HepG2 (cell line): ENCODE measurements around the gene MXRA7. TPM values are rescaled to one million over a fixed set of nuclear protein-coding genes. Genes with fewer than 3 reads are reported as not detected.
A peak's percentile ranks its signal among the peaks of the same experiment; 100 is the strongest.

ENCODE experiments used
- BORCS8-MEF2B ChIP-seq: sonication (generic); formaldehyde crosslinking; IDR thresholded peaks from 2 replicates; pipeline ENCODE4 v1.8.0; 2022; ENCODE audit warnings: mild to moderate bottlenecking, missing genetic modification reagents
- GABPB1 ChIP-seq: IDR thresholded peaks from 2 replicates; pipeline ENCODE4 v1.6.1; 2016; ENCODE audit warnings: mild to moderate bottlenecking, missing genetic modification reagents, moderate library complexity, missing compliant biosample characterization
- GZF1 ChIP-seq: sonication (generic); formaldehyde crosslinking; IDR thresholded peaks from 2 replicates; pipeline ENCODE4 v1.5.1; 2020; ENCODE audit warnings: mild to moderate bottlenecking, missing genetic modification reagents
- MATR3 ChIP-seq: sonication (generic); formaldehyde crosslinking; IDR thresholded peaks from 2 replicates; pipeline ENCODE4 v1.4.0; 2020; ENCODE audit warnings: missing genetic modification reagents
- TAF1 ChIP-seq: sonication (generic); formaldehyde crosslinking; IDR thresholded peaks from 2 replicates; pipeline ENCODE4 v1.4.0; 2020; ENCODE audit warnings: missing genetic modification reagents
- TBX2 ChIP-seq: sonication (generic); formaldehyde crosslinking; IDR thresholded peaks from 2 replicates; pipeline ENCODE4 v1.5.0; 2020; ENCODE audit warnings: missing genetic modification reagents, mild to moderate bottlenecking, borderline replicate concordance
- ZFP62 ChIP-seq: sonication (generic); formaldehyde crosslinking; IDR thresholded peaks from 2 replicates; pipeline ENCODE4 v1.4.0; 2020; ENCODE audit warnings: missing genetic modification reagents
- ZNF350 ChIP-seq: sonication (generic); formaldehyde crosslinking; IDR thresholded peaks from 2 replicates; pipeline ENCODE4 v1.4.0; 2020; ENCODE audit warnings: mild to moderate bottlenecking, low read depth, missing genetic modification reagents, borderline replicate concordance
- ZNF792 ChIP-seq: IDR thresholded peaks from 2 replicates; pipeline ENCODE4 v1.6.1; 2016
- polyA plus RNA-seq, 8 experiments: library from polyadenylated mRNA; depleted of rRNA in 3 of 8; stranded (reverse) in 7 of 8; unstranded in 1 of 8; fragments of >200 nt; fragmentation: Illumina TruSeq in 4 of 8; extraction: Trizol in 4 of 8; gene quantifications; 2 replicates each; pipeline versions ENCODE4 v1.2.1 to v1.2.3, GENCODE V29; 2011 to 2016; ENCODE audit warnings: low read depth in 4 of 8, missing spikeins in 1 of 8, mixed read lengths in 1 of 8; ENCODE audit not compliant: insufficient read depth in 1 of 8
- total RNA-seq, 5 experiments: library from RNA; depleted of rRNA; stranded (reverse); fragments of >200 nt; fragmentation: Illumina TruSeq; extraction: Trizol; gene quantifications; 2 replicates each; pipeline ENCODE4 v1.2.3, GENCODE V29; 2016; ENCODE audit warnings: low read depth in 1 of 5
- TF ChIP-seq, protein P1 (sequence below): sonication (generic); formaldehyde crosslinking; IDR thresholded peaks from 2 replicates; pipeline ENCODE4 v1.4.0; 2020; ENCODE audit warnings: low read depth, missing genetic modification reagents
- TF ChIP-seq, protein P2 (sequence below): sonication (generic); formaldehyde crosslinking; IDR thresholded peaks from 2 replicates; pipeline ENCODE4 v1.4.0; 2020; ENCODE audit warnings: low read depth, mild to moderate bottlenecking, missing genetic modification reagents
- TF ChIP-seq, protein P3 (sequence below): IDR thresholded peaks from 2 replicates; pipeline ENCODE4 v1.4.0; 2020; ENCODE audit warnings: mild to moderate bottlenecking, missing genetic modification reagents
- TF ChIP-seq, protein P4 (sequence below): IDR thresholded peaks from 2 replicates; pipeline ENCODE4 v1.6.1; 2018; ENCODE audit warnings: missing genetic modification reagents, mild to moderate bottlenecking, missing compliant biosample characterization
- TF ChIP-seq, protein P5 (sequence below): sonication (generic); formaldehyde crosslinking; IDR thresholded peaks from 2 replicates; pipeline ENCODE4 v1.5.0; 2020; ENCODE audit warnings: mild to moderate bottlenecking, missing genetic modification reagents, borderline replicate concordance

The MXRA7 gene
- total and polyA plus RNA-seq, 2 of the 13 experiments (the other 11 are each of a cell fraction or from before 2014, with no cell fraction given), result 44.8 to 112 TPM

DNA sequence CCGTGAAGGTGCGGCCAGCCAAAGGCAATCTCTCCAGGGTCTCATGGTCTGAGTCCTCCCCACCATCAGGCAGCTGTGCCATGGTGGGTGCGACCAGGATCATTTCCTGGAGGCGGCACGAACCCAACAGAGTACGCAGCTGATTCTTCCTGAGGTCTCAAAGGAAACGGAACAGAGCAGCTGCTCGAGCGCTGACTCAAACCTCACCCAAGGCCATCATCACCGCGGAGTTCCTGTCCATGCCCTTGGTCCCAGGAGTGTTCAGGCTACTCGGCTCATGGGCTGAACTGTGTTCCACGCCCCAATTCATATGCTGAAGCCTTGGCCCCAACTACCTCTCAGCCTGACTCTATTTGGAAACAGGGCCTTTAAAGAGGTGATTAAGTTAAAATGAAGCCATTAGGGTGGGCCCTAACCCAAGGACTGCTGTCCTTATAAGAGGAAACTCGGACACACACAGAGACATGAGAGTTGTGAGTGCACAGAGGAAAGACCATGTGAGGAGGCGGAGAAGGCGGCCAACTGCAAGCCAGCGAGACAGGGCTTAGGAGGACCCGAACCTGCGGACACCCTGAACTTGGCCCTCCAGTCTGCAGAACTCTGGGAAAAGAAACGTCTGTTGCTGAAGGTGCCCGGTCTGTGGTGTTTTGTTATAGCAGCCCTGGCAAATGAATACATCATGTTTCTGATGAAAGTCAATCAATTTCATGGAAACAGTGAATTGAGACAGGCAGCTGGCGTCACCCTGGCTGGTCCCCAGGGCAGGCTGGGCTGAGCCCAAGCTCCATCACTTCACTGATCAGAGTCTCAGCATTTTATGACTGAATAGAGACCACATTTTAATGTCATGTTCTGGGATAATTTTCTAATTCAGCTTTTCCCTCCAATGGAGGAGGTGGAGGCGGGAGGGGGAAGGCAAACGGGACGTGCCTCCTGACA is 13.7 kb downstream of the MXRA7 start (continued):
- TF ChIP-seq, protein P1, sequence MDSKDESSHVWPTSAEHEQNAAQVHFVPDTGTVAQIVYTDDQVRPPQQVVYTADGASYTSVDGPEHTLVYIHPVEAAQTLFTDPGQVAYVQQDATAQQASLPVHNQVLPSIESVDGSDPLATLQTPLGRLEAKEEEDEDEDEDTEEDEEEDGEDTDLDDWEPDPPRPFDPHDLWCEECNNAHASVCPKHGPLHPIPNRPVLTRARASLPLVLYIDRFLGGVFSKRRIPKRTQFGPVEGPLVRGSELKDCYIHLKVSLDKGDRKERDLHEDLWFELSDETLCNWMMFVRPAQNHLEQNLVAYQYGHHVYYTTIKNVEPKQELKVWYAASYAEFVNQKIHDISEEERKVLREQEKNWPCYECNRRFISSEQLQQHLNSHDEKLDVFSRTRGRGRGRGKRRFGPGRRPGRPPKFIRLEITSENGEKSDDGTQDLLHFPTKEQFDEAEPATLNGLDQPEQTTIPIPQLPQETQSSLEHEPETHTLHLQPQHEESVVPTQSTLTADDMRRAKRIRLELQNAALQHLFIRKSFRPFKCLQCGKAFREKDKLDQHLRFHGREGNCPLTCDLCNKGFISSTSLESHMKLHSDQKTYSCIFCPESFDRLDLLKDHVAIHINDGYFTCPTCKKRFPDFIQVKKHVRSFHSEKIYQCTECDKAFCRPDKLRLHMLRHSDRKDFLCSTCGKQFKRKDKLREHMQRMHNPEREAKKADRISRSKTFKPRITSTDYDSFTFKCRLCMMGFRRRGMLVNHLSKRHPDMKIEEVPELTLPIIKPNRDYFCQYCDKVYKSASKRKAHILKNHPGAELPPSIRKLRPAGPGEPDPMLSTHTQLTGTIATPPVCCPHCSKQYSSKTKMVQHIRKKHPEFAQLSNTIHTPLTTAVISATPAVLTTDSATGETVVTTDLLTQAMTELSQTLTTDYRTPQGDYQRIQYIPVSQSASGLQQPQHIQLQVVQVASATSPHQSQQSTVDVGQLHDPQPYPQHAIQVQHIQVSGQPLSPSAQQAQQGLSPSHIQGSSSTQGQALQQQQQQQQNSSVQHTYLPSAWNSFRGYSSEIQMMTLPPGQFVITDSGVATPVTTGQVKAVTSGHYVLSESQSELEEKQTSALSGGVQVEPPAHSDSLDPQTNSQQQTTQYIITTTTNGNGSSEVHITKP (CRISPR knock-in tag), result 0 out of 2 replicates have a peak, but pooled peaks have one; percentile 32
- TF ChIP-seq, protein P2, sequence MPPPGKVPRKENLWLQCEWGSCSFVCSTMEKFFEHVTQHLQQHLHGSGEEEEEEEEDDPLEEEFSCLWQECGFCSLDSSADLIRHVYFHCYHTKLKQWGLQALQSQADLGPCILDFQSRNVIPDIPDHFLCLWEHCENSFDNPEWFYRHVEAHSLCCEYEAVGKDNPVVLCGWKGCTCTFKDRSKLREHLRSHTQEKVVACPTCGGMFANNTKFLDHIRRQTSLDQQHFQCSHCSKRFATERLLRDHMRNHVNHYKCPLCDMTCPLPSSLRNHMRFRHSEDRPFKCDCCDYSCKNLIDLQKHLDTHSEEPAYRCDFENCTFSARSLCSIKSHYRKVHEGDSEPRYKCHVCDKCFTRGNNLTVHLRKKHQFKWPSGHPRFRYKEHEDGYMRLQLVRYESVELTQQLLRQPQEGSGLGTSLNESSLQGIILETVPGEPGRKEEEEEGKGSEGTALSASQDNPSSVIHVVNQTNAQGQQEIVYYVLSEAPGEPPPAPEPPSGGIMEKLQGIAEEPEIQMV (CRISPR knock-in tag), result 0 out of 2 replicates have a peak, but pooled peaks have one; percentile 59
- TF ChIP-seq ZNF350, result no peak
- TF ChIP-seq ZFP62 (CRISPR knock-in tag), result no peak
- TF ChIP-seq GZF1, result 0 out of 2 replicates have a peak, but pooled peaks have one; percentile 31
- TF ChIP-seq, protein P3, sequence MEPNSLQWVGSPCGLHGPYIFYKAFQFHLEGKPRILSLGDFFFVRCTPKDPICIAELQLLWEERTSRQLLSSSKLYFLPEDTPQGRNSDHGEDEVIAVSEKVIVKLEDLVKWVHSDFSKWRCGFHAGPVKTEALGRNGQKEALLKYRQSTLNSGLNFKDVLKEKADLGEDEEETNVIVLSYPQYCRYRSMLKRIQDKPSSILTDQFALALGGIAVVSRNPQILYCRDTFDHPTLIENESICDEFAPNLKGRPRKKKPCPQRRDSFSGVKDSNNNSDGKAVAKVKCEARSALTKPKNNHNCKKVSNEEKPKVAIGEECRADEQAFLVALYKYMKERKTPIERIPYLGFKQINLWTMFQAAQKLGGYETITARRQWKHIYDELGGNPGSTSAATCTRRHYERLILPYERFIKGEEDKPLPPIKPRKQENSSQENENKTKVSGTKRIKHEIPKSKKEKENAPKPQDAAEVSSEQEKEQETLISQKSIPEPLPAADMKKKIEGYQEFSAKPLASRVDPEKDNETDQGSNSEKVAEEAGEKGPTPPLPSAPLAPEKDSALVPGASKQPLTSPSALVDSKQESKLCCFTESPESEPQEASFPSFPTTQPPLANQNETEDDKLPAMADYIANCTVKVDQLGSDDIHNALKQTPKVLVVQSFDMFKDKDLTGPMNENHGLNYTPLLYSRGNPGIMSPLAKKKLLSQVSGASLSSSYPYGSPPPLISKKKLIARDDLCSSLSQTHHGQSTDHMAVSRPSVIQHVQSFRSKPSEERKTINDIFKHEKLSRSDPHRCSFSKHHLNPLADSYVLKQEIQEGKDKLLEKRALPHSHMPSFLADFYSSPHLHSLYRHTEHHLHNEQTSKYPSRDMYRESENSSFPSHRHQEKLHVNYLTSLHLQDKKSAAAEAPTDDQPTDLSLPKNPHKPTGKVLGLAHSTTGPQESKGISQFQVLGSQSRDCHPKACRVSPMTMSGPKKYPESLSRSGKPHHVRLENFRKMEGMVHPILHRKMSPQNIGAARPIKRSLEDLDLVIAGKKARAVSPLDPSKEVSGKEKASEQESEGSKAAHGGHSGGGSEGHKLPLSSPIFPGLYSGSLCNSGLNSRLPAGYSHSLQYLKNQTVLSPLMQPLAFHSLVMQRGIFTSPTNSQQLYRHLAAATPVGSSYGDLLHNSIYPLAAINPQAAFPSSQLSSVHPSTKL, result peak; percentile 77
- TF ChIP-seq TBX2, result peak; percentile 87
- peak; percentile 24; the same call in 1 of the 2 replicates for TF ChIP-seq TAF1
- no peak for TF ChIP-seq MATR3 (CRISPR knock-in tag)
- TF ChIP-seq, protein P4, sequence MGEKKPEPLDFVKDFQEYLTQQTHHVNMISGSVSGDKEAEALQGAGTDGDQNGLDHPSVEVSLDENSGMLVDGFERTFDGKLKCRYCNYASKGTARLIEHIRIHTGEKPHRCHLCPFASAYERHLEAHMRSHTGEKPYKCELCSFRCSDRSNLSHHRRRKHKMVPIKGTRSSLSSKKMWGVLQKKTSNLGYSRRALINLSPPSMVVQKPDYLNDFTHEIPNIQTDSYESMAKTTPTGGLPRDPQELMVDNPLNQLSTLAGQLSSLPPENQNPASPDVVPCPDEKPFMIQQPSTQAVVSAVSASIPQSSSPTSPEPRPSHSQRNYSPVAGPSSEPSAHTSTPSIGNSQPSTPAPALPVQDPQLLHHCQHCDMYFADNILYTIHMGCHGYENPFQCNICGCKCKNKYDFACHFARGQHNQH (CRISPR knock-in tag), result peak; percentile 80
- TF ChIP-seq, protein P5, sequence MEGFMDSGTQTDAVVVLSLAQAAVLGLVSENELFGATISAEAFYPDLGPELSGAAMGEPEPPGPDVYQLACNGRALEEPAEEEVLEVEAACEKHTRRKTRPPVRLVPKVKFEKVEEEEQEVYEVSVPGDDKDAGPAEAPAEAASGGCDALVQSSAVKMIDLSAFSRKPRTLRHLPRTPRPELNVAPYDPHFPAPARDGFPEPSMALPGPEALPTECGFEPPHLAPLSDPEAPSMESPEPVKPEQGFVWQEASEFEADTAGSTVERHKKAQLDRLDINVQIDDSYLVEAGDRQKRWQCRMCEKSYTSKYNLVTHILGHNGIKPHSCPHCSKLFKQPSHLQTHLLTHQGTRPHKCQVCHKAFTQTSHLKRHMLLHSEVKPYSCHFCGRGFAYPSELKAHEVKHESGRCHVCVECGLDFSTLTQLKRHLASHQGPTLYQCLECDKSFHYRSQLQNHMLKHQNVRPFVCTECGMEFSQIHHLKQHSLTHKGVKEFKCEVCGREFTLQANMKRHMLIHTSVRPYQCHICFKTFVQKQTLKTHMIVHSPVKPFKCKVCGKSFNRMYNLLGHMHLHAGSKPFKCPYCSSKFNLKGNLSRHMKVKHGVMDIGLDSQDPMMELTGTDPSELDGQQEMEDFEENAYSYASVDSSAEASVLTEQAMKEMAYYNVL (CRISPR knock-in tag), result 0 out of 2 replicates have a peak, but pooled peaks have one; percentile 32
- TF ChIP-seq BORCS8-MEF2B (CRISPR knock-in tag), result 0 out of 2 replicates have a peak, but pooled peaks have one; percentile 68
- peak; percentile 65 for TF ChIP-seq GABPB1 (CRISPR knock-in tag)
- peak; percentile 72; the same call in 1 of the 2 replicates for TF ChIP-seq ZNF792 (CRISPR knock-in tag)
